Activated T-cell treated with anti-CD3 and anti-CD28 coated beads, Interleukin-2, amount 50 U/mL, for 1 hour (primary cell): Measurements from ENCODE around the gene ZMYM1.
"Not testable (repeated sequence)": the region's sequence is repeated elsewhere in the genome, so short reads cannot be mapped to it uniquely, and the experiment has no call there.

Source experiments
- DNase-seq: peaks from one replicate; pipeline ENCODE4 v3.0.0-alpha.2; 2020

Gene ZMYM1

DNA sequence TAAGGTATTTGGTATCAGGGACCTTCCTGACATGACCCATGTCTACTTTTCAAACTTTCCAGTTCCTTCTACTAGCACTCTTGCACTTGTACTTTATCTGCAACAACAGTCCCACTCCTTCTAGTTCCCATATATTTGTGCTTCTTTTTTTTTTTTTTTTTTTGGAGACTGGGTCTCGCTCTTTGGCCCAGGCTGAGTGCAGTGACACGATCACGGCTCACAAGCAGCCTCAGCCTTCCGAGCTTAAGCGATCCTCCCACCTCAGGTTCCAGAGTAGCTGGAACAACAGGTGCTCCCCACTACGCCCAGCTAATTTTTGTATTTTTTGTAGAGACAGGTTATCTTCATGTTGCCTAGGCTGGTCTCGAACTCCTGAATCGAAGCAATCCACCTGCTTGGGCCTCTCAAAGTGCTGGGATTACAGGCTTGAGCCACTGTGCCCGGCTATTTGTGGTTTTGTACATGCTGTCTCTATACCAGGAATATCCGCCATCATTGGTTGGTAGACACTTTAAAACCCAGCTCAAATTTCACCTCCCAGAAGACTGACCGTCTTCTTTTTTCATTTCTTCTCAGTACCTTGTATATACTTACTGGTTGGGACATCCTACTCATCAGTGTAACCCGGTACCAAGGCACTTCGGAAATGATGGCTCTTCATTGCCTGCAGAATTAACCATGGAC lies 1.1 kb downstream of the ZMYM1 start:
- no peak for DNase-seq

DNA sequence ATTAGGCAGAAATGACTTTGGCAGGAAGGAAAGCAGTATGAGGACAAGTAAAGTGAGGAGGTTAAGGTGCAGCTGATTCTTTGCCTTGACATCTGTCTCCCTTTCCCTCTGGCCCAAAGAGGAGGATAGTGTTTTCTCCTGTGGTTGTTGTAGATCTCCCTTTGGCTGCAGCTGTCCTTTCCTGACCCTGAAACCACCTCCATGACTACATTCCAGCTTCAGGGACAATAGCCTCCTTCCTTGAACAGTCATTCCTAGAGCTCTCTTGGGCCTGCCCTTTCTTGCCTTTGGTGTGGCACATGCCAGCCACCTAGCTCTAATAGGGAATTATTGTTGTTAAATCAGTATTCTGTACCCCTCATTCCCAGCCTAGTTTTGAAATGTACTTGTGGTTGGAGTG lies 6.2 kb downstream of the ZMYM1 start:
- DNase-seq, result no peak

DNA sequence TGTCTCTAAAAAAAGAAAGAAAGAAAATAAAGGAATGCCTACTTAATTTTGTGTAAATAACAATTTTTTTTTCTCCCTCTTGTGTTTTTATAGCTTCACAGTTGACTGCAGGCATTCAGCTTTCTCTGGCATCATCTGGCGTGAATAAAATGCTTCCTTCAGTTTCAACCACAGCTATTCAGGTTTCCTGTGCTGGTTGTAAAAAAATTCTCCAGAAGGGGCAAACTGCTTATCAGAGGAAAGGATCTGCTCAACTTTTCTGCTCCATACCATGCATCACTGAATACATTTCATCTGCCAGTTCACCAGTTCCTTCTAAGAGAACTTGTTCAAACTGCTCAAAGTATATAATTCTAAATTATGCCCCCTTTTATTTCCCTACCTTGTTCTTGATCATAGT lies 18.0 kb downstream of the ZMYM1 start:
- no peak for DNase-seq

DNA sequence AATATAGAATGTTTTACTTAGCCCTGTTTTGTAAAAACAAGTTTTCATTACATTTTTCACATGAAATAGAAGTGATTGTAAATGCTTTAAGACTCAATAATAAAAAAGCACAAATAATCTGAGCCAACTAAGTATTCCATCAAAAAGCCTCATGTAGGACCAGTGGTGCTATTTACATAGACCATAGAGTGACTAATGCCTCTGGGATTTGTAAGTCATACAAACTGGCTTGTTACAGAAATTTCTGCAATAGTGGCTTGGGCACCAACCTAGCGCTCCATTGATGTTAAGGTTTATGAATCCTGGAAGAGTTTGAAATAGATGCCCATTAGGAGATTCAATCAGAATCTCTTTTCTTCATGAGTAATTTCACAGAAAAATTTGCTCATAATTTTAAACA lies 31.9 kb downstream of the ZMYM1 start:
- DNase-seq, result no peak

DNA sequence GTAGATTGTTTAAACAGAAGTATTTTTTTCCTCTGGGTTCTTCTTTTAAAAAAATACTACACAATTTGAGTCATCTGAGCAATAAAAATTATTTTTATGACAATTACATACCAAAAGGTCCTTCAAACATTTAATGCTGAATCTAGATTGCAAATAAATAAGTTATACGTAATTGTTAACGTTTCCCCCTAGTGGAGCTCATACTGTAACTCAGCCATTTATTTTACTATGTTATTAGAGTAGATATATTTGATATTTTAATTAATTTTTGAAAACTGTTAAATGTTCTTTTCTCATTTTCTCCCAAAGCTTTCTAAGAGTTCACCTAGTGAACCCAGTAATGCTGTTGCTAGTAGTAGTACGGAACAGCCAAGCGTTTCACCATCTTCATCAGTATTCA lies 33.5 kb downstream of the ZMYM1 start:
- no peak for DNase-seq

DNA sequence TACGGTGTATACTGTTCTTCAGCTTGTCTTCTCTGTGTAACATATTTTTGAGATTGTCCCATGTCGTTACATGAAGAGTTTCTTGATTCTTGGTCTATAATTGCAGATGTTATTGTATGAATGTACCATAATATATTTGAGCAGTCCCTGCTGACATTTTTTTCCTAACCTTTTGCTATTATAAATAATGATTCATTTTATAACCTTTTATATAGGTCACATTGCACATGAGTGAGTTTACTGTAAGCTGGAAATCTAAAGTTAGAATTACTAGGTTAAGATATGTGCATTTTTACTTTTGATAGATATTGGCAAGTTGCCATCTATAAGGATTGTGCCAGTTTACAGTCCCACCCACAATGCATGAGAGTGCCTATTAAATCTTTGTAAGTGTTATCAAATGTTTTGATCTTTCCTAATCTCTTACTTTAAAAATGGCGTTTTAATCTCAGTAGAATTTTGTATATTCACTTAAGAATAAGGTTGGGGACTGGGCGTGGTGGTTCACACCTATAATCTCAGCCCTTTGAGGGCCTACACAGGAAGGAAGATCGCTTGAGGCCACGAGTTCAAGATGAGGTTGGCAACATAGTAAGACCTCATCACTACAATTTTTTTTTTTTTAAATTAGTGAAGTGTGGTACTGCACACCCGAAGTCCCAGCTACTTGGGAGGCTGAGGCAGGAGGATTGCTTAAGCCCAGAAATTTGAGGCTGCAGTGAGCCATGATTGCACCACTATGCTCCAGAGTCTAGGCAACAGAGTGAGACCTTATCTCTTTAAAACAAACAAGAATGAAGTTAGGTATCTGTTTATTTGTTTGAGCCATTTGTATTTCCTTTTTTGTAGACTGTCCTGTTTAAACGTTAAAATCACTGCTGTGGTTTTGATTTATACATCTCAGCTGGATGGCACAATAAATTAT lies 36.5 kb downstream of the ZMYM1 start:
- DNase-seq, result no peak

DNA sequence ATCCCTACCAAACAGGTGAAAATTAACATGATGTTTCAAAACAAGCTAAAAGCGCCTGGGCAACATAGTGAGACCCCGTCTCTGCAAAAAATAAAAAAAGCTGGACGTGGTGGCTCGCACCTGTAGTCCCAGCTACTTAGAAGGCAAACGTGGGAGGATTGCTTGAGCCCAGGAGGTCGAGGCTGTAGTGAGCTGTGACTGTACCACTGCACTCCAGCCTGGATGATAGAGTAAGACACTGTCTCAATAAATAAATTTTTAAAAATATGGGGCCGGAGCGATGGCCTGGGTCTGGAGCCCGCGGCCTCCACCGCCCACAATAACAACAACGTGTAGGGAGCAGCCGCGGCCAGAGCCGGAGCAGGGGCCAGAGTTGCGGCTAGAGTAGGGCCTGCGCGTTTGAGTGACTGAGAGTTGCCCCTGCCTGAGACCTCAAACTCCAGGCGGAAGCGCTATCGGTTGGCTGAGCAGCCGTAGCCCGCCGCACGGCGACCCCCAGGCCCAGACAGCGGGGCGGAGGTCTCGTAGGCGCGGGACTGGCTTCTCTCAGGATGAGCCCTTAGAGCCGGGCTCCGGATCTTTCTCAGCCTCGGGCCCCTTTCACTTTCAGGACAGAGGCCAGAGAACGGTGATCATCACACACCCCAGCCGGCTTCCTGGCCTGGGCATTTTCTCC lies 41.4 kb downstream of the ZMYM1 start:
- peak; percentile 19 for DNase-seq

DNA sequence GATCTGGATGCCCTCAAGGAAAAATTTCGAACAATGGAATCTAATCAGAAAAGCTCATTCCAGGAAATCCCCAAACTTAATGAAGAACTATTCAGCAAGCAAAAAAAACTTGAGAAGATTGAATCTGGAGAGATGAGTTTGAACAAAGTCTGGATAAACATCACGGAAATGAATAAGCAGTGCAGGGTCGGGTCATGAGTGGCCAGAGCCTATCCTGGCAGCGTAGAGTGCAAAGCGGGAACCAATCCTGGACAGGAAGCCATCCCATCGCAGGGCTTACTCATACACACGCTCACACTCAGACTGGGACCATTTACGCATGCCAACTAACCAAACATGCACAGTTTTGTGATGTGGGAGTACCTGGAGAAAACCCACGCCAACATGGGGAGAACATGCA lies 43.1 kb downstream of the ZMYM1 start:
- DNase-seq, result no peak

DNA sequence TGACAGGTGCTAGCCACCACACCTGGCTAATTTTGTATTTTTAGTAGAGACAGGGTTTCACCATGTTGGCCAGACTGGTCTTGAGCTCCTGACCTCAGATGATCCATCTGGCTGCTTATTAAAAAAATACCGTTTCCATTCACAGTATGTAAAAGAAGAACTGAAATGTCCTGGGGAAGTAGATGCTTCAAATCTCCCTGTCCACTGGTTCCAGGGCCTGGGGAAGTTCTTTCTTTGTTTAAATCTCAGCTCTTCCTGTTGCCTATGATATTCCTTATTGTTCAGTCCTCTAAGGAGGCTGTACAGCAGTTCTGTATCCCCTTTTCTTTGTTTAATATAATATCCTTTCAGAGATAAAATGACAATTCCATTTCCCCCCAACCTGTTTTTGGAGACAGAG lies 47.4 kb downstream of the ZMYM1 start:
- DNase-seq, result no peak

DNA sequence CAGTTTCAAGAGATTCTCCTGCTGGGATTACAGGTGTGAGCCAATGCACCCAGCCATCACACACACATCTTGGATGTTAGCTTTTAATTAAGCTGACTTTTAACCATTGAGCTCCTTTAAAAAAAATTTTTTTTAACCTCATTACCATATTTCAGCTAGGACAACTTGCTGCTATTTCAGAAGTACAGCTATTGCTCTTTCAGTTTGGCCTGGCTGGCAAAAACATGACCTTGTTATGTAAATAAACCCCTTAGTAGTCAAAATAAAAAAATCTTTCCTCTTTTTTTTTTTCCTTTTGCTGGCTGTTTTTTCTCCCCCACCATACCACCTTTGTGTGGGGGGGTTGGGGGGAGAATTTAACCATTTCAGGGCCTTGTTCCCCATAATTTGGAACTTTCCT lies 49.9 kb downstream of the ZMYM1 start:
- DNase-seq, result no peak

DNA sequence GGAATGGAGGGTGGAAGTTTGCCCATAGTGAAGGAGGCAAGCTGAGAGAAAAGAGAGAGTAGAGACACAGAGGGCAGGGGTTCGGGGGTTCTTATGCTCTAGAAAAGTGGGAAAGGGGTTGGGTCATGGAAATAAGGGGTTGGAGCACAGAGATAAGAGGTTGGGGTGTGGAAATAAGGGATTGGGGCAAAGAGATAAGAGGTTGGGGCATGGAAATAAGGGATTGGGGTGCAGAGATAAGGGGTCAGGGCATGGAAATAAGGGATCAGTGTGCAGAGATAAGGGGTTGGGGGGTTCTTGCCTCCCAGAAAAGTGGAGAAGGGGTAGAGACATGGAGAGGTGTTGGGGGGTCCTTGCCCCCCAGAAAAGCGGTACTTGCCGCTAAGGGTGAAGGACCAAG lies 57.6 kb downstream of the ZMYM1 start:
- no peak for DNase-seq

DNA sequence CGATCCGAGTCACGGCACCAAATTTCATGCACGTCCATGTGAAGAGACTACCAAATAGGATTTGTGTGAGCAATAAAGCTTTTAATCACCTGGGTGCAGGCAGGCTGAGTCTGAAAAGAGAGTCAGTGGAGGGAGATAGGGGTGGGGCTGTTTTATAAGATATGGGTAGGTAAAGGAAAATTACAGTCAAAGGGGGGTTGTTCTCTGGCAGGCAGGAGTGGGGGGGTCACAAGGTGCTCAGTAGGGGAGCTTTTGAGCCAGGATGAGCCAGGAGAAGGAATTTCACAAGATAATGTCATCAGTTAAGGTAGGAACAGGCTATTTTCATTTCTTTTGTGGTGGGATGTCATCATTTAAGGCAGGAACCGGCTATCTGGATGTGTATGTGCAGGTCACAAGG lies 58.4 kb downstream of the ZMYM1 start:
- not testable (repeated sequence) for DNase-seq

DNA sequence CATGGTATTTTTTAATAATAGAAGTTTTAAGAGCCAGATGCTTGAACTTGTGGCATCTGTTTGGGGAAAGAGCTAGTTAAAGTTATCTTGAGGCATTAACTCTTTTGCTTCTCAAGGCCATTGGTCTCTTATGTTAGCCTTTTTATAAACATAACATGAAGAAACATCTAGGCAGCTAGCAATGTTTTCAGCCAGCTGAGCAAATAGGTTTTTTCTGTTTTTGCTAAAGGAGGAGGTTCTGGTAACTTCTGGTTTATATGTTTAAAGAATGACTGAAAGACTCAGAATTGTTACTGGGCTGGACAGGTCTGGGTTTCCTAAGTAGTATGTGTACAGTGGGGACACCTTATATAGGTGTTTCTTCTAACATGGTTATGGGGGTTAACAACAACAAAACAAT lies 63.1 kb downstream of the ZMYM1 start:
- not testable (repeated sequence) for DNase-seq

DNA sequence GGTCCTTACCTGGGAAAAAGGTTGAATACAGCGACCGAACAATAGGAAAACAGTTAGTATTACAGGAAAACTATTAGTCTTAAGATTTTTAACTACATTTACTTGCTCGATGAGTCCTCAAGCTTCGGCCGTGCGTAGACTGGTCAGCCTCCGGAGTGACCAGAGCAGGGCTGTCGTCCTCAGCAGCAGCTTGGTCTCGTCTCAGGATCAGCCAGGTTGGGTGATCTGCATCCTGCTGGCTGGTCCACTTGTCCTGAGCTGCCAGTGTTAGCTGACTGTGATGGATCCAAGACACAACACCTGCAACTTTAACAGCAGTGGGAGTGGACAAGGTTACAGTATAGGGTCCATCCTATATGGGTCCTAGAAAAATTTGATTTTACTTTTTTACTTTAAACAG lies 63.5 kb downstream of the ZMYM1 start:
- DNase-seq, result not testable (repeated sequence)

DNA sequence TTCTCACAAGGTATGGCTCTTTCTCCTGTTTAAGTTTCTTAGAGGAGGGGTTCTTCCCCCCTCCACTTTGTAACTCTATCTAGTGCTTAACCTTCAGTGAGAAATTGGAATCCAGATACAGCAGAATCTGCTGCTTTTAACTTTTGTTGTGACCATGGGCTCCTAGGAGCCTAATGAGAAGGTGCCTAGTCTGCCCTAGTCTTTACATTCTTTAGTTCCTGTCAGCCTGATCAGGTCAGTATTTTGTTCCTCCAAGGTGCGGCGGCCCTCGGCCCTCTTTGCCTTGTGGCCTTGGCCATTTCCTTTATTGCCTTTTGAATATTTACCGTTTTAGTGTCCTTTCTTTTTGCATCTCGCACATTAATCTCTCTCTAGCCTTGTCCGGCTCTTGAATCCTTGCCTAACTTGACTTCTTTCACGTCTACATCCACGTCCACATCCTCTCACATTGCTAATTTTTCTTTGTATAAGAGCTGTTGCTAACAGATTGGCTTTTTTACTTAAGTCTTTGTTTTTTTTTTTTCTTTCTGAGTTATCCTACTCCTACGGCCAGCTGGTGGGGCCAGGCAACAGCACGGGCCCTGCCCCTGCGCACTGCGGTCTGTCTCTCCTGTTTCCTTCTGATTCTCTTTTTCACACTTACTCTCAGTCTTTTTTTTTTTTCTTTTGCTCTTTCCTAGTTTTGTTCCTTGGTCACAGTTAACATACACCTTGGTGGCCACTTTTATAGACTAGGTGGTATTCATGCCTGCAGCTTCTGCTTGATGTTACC lies 64.7 kb downstream of the ZMYM1 start:
- DNase-seq, result no peak

DNA sequence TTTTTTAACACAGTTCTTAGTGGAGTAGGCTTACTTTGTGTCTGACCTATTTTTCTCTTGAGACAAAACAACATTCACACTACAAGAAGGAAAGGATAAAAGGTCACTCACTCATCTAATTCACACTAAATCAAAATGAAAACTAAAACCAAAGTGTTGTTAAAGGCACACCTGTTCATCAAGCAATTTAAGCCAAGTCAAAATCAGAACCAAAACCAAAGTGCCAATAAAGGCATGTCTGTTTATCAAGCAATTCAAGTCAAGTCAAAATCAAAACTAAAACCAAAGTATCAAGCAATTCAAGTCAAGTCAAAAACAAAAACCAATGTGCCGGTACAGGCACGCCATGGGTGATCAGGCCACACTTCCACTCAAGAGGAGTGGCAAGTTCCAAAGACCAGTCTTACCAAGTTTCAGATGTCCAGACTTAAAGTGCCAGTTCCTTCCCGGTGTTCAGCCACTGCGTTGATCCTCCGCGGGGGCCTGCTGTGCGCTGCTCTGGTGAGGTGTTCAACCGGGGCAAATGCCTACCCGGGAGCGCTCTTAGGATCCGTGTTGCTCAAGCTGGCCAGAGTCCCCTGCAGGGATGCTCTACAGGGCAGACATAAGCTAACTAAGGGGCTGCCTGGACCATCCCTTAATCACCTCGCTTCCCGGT lies 66.8 kb downstream of the ZMYM1 start:
- DNase-seq, result not testable (repeated sequence)

DNA sequence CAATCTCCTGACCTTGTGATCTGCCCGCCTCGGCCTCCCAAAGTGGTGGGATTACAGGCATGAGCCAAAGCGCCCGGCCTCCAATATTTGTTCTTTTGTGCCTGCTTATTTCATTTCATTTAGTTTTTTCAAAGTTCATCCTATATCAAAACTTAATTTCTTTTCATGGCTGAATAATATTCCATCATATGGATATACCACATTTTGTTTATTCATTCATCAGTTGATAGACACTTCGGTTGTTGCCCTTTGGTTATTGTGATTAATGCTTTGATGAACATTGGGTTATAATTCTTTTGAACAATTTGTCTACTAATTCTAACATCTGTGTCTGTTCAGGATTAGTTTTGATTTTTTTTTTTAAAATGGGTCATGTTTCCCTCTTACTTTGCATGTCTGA lies 72.0 kb downstream of the ZMYM1 start:
- DNase-seq, result no peak

DNA sequence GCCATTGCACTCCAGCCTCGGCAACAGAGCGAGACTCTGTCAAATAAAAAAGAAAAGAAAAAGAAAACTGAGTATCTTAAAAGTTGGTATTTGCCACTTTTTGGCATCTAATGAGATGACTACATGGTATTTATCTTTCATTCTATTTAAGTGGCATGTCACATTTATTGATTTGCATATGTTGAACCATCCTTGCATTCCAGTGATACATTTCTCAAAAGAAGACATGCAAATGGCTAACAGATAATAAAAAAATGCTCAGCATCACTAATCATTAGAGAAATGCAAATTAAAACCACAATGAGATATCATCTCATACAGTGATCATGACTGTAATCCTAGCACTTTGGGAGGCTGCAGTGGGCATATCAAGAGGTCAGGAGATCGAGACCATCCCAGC lies 85.7 kb downstream of the ZMYM1 start:
- no peak for DNase-seq
